HG02943 (cell line): Measurements from ENCODE around the gene FOXC2.

Experiments
- ATAC-seq: cut with Tn5 transposase; IDR thresholded peaks from one replicate; pipeline ENCODE4 v1.9.1; 2021; ENCODE audit warnings: mild to moderate bottlenecking, low read depth, moderate library complexity; ENCODE audit not compliant: unreplicated experiment

FOXC2 gene

GRCh38 chr16:86554917-86555703, 11.5 kb upstream of the FOXC2 start, which contains the start of gene MTHFSD:
TSS of gene MTHFSD (minus strand) at chr16:86555235. CDS start at chr16:86555184, 51 bp downstream.
- peak; percentile 78 for ATAC-seq

- ATAC-seq = no peak
Measured at GRCh38 chr16:86555704-86556075, 10.9 kb upstream of the FOXC2 start.

GRCh38 chr16:86556576-86556975, 10.1 kb upstream of the FOXC2 start:
- no peak for ATAC-seq

- no peak for ATAC-seq
Measured at GRCh38 chr16:86557587-86557986, 9.0 kb upstream of the FOXC2 start.

- ATAC-seq = no peak
Measured at GRCh38 chr16:86558355-86559193, 8.1 kb upstream of the FOXC2 start.

- ATAC-seq = no peak
Measured at GRCh38 chr16:86559802-86560305, 6.8 kb upstream of the FOXC2 start.

GRCh38 chr16:86562356-86562755, 4.3 kb upstream of the FOXC2 start:
- no peak for ATAC-seq

GRCh38 chr16:86563469-86564345, 2.9 kb upstream of the FOXC2 start:
- ATAC-seq = peak; percentile 68

GRCh38 chr16:86565181-86565631, 1.4 kb upstream of the FOXC2 start:
- ATAC-seq = no peak

GRCh38 chr16:86565644-86566511, 751 bp upstream of the FOXC2 start:
- no peak for ATAC-seq

GRCh38 chr16:86566966-86567700, 504 bp downstream of the FOXC2 start:
- ATAC-seq = no peak

- no peak for ATAC-seq
Measured at GRCh38 chr16:86567701-86568581, 1.3 kb downstream of the FOXC2 start.

- no peak for ATAC-seq
Measured at GRCh38 chr16:86568677-86569623, 2.3 kb downstream of the FOXC2 start.

GRCh38 chr16:86569701-86570447, 3.2 kb downstream of the FOXC2 start:
- ATAC-seq = no peak

- ATAC-seq = no peak
Measured at GRCh38 chr16:86570558-86571529, 4.2 kb downstream of the FOXC2 start.
